GM18499 (cell line): ENCODE measurements around the gene KIAA0513.
A peak's percentile ranks its signal among the peaks of the same experiment; 100 is the strongest.

ENCODE experiments used
- ATAC-seq: cut with Tn5 transposase; IDR thresholded peaks from one replicate; pipeline ENCODE4 v1.9.1; 2021; ENCODE audit warnings: moderate number of reproducible peaks; ENCODE audit not compliant: insufficient read depth, unreplicated experiment

Gene KIAA0513

DNA sequence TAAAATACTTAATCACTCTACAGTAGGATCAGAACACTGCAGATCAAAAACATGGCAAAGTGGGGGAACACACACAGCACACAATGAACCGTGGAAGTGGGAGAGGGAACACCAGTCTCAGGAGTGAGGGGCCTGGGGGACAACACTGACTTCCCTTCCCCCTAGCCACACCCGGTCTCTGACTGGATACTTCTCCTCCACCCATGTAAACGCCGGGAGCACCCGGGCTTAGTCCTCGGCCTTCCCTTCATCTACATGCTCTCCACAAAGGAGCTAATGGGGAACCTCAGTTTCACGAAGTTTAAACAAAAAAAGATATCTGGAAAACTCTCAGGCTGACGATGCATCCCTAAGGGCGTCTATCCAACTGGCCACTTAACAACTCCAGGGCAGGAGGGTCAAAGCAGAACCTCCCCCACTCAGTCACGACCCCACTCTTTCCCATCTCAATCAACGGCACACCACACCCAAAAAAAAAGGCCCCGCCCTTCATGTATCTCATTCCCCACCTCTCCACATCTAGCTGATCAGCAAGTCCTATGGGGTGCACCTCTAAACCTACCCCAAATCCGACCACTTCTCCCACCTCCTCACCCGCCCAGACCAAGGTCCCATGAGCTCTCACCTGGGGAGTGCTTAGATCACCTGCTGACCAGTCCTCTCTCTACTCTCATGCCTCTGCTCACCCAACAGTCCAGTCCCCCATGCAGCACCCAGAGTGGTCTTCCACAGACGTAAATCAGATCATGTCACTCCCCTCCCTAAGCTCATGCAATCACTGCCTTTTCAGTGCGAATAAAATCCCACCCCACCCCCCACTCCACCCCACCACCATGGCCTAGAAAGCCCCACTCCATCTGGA is 23.6 kb upstream of the KIAA0513 start:
- no peak for ATAC-seq

DNA sequence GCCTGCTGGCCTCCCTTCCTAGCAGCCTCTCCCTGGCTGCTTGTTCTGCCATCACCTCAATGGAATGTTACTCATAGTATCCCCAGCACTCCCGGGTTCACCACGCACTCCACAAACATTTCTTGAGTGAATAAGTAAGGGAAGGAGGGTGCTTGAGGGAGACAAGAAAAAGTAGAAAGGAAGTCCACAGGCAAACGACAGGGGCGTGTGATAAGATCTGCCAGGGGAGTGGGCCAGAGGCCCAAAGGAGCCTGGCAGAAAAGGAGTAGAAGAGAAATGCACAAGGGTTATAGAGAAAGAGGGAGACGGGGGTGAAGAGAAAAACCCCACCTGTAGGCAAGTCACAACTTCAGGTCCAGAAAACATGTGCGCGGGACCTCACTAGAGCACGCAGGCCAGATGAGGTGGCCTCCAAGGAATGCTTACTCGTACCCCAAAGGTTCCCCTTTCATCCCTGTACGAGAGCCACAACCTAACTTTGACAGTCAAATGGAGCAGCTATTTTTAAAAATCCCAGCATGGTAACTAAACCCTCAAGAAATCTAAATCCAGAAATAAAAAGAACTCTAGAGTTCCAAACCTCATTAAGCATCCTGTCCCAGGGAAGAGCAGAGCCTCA is 22.9 kb upstream of the KIAA0513 start:
- no peak for ATAC-seq

DNA sequence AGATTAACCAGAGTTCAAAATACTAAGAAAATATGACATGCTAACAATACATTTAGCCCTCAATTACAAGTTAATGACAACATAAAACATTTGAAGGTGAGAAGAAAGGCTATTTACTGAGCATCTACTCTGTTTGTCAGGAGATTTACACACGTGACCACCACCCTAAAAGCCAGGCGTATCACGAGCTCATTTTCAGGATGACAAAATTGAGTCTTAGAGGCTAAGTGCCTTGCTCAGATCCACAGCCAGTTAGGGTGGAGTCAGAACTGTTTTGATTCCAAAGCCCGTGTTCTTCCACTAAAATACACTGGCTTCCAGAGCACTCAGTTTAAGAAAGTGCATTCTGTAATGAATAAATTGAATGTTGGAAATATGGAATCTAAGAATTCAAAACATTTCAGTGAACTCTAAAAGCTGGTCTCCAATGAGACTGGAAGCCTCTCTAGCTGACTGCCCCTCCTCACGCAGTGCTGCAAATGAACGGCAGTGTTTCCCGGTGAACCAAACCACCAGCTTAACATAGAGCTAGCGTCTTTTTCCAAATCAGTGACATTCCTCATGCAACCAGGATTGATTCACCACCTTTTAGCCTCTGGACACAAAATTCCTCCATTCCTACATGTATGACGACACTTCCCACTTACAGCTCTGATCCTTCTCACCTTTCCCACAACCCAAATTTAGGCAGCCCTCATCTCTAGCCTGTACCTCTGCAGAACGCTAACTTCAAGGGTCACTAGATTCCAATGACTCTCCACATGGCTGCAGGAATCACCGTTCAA is 22.1 kb upstream of the KIAA0513 start:
- ATAC-seq = no peak

DNA sequence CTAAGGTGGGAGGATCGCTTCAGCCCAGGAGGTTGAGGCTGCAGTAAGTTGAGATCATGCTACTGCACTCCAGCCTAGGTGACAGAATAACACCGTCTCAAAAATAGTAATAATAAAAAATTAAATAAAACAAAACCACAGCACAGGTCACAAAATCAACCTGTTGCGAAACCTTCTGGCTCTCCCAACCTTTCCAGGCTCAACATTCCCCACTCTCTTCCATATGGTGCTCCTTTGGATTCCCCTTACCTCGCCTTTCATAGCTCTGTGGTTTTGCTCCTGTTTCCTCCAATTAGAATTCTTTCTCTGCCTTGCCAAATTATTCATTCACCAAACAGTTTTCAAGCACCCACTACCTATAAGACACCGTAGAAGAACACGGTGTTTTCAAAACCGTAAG is 21.0 kb upstream of the KIAA0513 start:
- ATAC-seq = no peak

DNA sequence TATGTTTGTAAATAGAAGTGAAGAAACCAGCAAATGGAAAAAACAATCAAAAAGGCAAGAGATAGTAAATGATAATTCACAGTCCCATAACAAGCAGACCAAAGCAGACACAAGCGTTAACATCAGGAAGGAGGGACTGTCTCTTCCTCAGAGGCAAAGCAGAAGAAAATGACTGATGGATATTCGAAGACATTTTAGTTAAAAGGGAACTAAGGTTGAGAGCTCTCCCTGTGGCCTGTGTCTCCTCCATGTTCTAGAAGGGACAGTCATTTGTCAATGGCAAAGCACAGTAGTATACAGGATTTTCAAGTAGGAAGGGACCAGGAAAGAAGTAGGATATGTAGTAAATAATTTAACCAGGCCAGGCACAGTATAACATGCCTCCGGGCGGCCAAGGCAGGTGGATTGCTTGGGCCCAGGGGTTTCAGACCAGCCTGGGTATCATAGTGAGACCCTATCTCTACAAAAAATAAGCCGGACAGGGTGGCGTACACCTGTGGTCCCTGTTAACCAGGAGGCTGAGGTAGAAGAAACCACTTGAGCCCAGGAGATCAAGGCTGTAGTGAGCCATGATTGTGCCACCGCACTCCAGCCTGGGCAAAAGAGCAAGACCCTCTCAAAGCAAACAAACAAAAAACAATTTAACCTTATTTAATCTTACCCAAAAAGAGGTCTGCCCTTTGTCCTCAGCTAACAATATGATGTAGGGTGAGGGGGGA is 19.9 kb upstream of the KIAA0513 start:
- no peak for ATAC-seq

DNA sequence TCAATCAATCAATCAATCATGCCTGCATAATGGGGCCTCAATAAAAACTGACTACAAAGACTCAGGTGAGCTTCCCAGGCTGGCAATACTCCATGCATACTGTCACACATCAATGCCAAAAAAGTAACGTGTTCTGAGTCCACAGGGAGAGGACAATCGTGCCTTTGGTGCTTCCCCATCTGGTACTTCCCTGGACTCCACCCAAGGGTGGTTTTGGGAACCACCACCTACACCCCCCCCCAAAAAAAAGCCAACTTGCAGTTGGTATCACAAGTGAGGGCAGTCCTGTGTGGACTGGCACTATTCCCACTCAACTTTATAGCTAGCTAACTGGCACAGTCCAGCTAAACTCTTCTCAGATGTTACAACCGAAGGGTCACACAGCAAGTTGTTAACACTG is 19.3 kb upstream of the KIAA0513 start:
- ATAC-seq = no peak

DNA sequence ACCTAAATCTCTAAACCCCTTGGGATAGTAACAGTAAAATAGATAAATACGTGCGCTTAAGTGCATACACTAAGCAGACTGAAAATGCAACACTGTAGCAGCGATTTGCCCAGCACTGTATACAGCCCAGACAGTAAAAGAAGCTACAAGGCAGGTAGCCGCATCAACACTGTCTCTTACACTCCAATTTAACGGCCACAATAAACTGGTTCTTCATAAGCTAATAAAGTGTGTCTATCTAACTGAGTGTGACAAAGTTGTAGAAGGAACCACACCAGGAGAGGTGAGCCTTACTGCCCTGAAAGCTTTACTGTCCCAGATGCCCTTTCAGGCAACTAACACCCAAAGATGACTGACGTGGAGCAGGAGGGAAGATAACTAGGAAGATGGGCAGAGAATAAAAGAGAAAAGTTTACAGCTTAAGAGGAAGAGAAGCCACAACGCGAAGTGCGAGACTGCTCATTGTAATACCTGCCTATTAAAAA is 17.1 kb upstream of the KIAA0513 start:
- no peak for ATAC-seq

DNA sequence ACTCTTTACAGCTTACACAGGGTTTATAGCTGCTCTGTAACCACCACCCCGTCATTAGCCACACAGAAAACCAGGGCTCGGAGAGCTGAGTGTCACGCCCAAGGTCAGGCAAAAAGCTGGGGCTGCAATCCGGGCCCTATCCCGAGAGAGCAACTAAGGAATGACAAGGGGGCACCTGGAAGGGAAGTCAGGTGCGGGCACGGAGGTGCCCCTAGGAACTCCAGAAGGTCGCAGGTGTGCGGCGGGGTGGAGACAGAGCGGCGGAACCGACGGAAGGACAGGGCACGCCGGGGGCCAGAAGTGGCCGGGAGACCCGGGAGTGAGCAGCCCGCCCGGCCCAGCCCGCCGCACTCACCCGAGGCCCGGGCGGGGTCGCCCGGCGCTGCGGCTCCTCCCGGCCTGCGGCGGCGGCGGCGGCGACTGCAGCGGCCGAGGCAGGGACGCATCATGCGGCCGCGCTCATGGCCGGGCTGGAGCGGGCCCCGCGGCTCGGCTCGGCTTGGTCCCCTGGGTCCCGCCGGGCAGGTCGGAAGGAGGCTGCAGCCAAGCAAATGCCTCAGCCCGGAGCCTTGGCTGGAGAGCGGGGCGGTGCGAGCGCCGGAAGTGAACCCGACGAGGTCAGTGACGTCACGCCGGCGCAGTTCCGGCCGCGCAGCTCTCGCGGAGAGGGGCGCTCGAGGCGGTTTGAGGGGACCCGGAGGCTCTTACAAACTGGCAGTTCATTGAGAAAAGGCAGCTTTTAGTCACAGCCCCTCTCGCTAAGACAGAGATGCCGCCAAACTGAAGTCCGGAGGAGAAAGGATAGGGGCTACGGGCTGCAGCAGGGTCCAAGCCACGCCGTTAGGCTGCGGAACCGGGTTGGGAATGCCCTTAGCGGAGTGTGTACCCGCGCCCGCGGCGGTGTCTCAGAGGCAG is 16.4 kb upstream of the KIAA0513 start, which contains the start of gene ZDHHC7:
ZDHHC7 (minus strand) TSS at position 605 of the 915 bp plus-strand sequence. CDS start 20,917 bp downstream, outside the sequence.
- ATAC-seq = peak; percentile 59

DNA sequence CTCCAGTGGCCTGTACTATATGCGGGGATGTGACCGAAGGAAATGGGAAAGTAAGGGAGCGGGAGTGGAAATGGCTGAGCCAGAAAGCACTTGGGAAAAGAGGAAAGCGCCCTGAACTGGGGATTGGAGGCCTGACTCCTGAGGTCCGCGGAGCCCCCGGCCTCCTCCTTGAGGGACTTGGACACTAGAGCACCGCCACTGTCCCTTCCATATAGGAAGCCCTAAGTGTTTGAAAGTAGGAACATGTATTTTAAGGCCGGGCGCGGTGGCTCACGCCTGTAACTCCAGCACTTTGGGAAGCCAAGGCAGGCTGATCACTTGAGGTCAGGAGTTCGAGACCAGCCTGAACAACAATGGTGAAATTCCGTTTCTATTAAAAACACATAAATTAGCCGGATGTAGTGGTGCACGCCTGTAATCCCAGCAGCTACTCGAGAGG is 15.7 kb upstream of the KIAA0513 start:
- ATAC-seq = no peak

DNA sequence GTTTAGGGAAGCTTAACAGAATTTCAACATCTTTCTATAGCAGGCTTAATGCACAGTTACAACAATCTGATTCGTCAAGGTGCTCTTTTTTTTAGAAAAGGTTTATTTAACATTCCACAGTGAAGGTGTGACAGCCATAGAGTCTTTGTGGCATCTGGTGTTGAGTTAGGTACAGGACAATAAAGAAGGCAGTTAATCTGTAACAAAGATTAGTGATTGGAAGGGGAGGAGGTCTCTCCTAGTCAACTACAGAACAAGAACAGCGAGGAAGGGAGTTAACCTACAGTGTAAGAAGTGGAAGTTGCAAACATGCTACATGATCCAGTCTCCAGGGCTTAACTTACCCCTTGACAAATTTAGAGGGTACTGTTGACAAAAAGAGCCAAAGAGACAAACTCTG is 13.3 kb upstream of the KIAA0513 start:
- no peak for ATAC-seq

DNA sequence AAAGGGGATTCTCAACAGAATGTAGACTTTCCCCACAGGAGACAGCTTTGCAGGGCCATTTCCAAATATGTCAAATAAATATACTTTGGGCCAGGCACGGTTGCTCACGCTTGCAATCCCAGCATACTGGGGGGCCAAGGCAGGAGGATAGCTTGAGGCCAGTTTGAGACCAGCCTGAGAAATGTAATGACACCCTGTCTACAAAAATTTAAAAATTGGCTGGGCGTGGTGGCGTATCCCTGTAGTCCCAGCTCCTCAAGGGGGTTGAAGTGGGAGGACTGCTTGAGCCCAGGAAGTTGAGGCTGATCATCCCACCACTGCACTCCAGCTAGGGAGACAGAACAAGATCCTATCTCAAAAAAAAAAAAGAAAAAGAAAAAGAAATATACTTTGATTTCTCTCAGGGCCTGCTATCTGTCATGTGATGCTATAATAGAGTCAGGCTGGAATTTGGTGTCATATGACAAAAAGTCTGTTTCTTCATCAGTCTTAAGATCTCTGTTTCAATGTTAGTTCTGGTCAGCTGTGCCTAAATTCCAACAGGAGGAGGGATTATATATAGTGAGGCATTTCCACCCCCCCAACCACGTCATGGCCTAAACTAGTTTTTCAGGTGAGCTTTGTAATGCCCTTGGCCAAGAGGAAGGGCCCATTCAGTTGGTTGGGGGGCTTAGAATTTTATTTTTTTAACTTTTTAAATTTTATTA is 12.0 kb upstream of the KIAA0513 start:
- ATAC-seq = no peak

DNA sequence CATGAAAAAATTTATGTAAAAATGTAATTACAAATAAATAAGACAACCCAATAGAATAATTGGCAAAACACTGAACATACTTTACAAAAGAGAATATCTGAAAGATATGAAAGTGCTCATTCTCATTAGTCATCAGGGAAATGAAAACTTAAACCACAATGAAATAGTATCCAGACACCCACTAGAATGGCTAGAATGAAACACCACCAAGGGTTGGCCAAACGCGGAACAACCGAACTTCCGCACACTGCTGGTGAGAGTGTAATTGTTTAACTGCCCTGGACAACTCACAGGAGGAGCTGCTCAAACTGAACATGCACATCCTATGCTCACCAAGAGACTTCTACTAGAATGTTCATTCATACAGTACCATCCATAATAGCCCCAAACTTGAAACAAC is 10.4 kb upstream of the KIAA0513 start:
- ATAC-seq = no peak

DNA sequence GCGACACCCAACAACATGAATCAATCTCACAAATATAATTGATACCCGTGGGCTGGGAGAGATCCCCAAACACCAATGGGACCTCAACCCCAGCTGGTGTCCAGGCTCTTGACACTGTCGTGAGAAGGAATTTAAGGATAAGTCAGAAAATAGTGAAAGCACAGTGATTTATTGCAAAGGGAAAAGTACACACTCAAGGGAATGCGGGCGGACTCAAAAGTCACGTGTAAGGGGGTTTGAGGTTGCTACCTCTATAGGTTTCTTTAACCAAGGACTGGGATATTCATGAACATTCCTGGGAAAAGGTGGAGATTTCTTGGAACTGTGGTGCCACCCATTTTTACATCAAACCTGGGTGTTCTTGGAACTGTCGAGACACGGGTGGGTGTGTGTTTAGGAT is 10.0 kb upstream of the KIAA0513 start:
- ATAC-seq = no peak

DNA sequence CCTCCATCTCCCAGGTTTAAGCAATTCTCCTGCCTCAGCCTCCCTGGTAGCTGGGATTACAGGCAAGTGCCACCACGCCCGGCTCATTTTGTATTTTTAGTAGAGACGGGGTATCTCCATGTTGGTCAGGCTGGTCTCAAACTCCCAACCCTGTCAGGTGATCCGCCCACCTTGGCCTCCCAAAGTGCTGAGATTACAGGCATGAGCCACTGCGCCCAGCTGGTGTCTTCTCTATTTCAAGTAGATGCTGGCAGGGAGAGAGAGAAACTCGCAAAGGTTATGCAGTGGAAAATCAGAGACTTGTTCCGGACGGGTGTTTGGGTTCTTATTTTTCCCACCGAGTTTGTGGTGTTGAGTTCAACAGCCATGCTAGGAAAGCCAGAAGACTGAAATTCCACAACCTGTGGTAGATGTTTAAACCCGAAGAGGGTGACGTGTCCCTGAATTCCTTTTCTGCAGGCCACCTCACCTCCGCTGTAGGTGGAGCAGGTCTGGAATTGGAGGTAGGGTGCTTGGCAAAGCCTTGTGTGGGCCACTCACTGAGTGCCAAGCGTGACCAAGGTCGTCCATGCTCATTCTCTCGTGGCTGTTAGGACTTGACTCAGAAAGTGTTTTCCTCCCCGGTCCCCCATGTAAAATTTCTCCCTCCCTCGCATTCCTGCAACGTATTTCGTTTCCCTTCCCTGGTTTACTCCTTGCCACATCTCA is 8.9 kb upstream of the KIAA0513 start:
- no peak for ATAC-seq

DNA sequence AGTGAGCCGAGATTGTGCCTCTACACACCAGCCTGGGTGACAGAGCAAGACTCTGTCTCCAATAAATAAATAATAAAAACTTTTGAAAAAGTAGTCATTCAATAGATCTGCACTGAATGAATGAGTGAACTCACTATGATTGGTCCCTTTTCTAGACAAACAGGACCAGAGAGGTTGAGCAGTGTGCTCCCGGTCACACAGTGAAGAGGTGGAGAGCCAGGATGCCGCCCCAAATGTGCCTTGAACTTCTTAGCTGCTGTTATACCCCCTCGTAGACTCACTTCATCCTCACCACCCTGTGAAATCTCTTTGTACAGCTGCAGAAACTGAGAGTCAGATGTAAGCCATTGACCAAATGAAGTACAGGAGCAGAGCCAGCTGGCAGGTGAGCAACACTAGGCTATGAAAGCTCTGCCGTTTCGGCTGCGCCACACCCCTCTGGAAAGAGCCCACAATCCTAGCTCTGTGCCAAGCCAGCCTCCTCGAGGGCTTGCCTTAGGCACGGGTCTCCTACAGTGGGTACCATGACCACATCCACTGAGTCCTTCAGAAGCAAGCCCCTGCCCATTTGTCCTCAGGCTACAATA is 7.8 kb upstream of the KIAA0513 start:
- no peak for ATAC-seq

DNA sequence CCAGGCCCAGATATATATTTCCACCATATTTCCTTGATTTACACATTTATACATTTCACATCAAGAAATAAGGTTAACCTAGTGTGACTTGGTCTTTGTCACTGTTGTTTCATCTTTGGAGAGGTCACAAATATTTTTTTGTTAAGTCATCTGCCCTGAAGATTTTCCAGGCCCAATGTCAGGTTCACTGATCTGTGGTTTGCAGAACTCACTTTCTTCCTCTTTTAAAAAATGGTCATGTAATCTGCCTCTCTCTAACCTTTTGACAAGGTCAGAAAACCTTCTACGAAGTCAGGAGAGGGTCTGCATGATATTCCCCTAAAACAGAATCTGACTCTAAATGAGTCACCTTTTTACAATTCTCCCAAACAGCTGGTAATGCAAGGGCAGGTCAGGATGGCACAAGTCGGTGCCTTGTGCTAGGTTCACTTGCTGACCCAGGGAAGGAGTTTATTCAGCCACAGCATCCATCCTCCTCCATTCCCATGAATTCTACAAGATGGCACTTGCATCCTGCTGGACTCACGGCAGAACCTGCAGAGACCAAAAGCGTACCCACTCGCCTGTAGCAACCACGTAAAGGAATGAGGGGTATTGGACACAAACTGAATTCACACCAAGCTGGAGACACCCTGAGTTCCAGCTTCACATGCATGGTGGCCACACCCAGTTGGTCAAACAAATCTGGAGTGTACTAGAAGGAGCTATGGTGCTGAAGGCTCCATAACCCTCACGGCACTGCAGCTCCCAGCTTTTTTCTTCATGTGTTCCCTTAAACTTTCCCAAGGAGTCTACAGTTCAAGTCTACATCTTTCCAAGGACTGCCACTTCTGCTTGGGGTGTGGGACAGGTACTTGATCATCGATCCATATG is 1.6 kb upstream of the KIAA0513 start:
- ATAC-seq = no peak

DNA sequence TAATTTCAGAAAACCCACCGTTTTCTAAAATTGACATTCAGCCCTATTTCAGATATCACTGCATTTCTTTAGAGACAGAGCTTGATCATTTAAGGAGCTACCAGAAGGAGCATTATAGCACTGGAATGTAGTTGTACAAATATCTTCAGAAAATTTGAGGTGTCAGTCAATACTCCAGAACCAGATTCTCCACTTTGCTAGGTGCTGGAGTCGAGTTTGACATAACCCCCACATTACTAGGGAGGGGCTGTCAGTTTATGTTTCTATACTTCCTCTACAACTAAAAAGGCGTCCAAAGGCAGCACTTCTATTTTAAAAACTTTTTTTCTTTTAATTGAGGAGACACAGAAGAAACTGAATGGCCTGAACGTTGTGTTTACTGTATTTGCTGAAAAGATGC is 892 bp upstream of the KIAA0513 start:
- ATAC-seq = no peak
